IMR-90 (cell line): ENCODE measurements around the gene URB1. TPM values are rescaled to one million over a fixed set of nuclear protein-coding genes. Genes with fewer than 3 reads are reported as not detected.

ENCODE experiments used
- ATAC-seq: fragments of 200-7000 bp; cut with Tn5 transposase; 2 replicates; pipeline ENCODE4 v1.9.1; 2020; ENCODE audit warnings: low read depth, mild to moderate bottlenecking, moderate library complexity
- BruUV-seq: library from RNA; stranded (reverse); fragments of 400-500 nt; replicated peaks from 2 replicates; lab custom pipeline; 2021; lab: Mats Ljungman, UMichigan
- CTCF ChIA-PET: fragments of 300-600 bp; formaldehyde crosslinking; extraction: SDS; loops from one replicate; lab custom pipeline; 2021; ENCODE audit warnings: antibody characterized with exemption; lab: Yijun Ruan, JAX
- POLR2A ChIA-PET: fragments of 300-600 bp; sonication (Branson Sonifier 250); formaldehyde crosslinking; loops from one replicate; lab custom pipeline; 2022; ENCODE audit warnings: antibody characterized with exemption; ENCODE audit not compliant: unreplicated experiment; lab: Charles Lee
- DNase-seq: peaks from one replicate; pipeline ENCODE4 v3.0.0; 2013
- H2AFZ ChIP-seq: replicated peaks from 2 replicates; pipeline ENCODE3; 2013; ENCODE audit warnings: low read length, mild to moderate bottlenecking; ENCODE audit not compliant: poor library complexity
- H2AK5ac ChIP-seq: 2 replicates; pipeline ENCODE4 v1.6.1; 2013; ENCODE audit warnings: low read depth, low read length, inconsistent platforms
- H2AK9ac ChIP-seq: replicated peaks from 2 replicates; pipeline ENCODE3; 2013; ENCODE audit warnings: mild to moderate bottlenecking, low read depth, low read length, moderate library complexity; ENCODE audit not compliant: poor library complexity
- H2BK120ac ChIP-seq: 2 replicates; pipeline ENCODE4 v1.6.1; 2013; ENCODE audit warnings: low read depth, low read length, inconsistent platforms
- H2BK15ac ChIP-seq: 3 replicates; pipeline ENCODE4 v1.6.1; 2013; ENCODE audit warnings: low read depth, low read length, inconsistent platforms
- H2BK20ac ChIP-seq: 2 replicates; pipeline ENCODE4 v1.6.1; 2013; ENCODE audit warnings: low read depth, mild to moderate bottlenecking, inconsistent platforms, low read length, moderate library complexity
- H2BK5ac ChIP-seq: 2 replicates; pipeline ENCODE4 v1.6.1; 2013; ENCODE audit warnings: mild to moderate bottlenecking, low read depth, low read length, inconsistent platforms; ENCODE audit not compliant: poor library complexity, severe bottlenecking
- H3K14ac ChIP-seq: replicated peaks from 2 replicates; pipeline ENCODE4 v1.6.1; 2013; ENCODE audit warnings: low read depth, low read length, inconsistent platforms
- H3K18ac ChIP-seq: 2 replicates; pipeline ENCODE4 v1.6.1; 2013; ENCODE audit warnings: low read depth, low read length, control low read depth
- H3K23ac ChIP-seq: 2 replicates; pipeline ENCODE4 v1.6.1; 2013; ENCODE audit warnings: low read depth, low read length, inconsistent platforms
- H3K27ac ChIP-seq: 2 replicates; pipeline ENCODE4 v1.5.1; 2013; ENCODE audit warnings: mild to moderate bottlenecking, control low read depth, low read length; ENCODE audit not compliant: insufficient read depth
- H3K27me3 ChIP-seq: 2 replicates; pipeline ENCODE4 v1.6.1; 2013; ENCODE audit warnings: low read length; ENCODE audit not compliant: control insufficient read depth, insufficient read depth
- H3K36me3 ChIP-seq: 2 replicates; pipeline ENCODE4 v1.6.1; 2013; ENCODE audit warnings: low read length, mixed read lengths; ENCODE audit not compliant: control insufficient read depth, insufficient read depth
- H3K4ac ChIP-seq: 2 replicates; pipeline ENCODE4 v1.6.1; 2013; ENCODE audit warnings: low read depth, low read length, inconsistent platforms
- H3K4me1 ChIP-seq: 2 replicates; pipeline ENCODE4 v1.6.1; 2013; ENCODE audit warnings: low read length, mixed read lengths; ENCODE audit not compliant: control insufficient read depth, insufficient read depth
- H3K4me2 ChIP-seq: 2 replicates; pipeline ENCODE4 v1.6.1; 2013; ENCODE audit warnings: low read depth, mild to moderate bottlenecking, control low read depth, low read length, moderate library complexity
- H3K4me3 ChIP-seq: 2 replicates; pipeline ENCODE4 v1.5.1; 2013; ENCODE audit warnings: low read depth, mild to moderate bottlenecking, control low read depth, low read length, moderate library complexity; ENCODE audit not compliant: insufficient read depth
- H3K56ac ChIP-seq: 2 replicates; pipeline ENCODE4 v1.6.1; 2013; ENCODE audit warnings: low read length, inconsistent platforms; ENCODE audit not compliant: insufficient read depth; ENCODE audit errors: extremely low read depth
- H3K79me1 ChIP-seq, 2 experiments: 2 replicates each; pipeline ENCODE4 v1.6.1; 2013; ENCODE audit warnings: low read length in 2 of 2, inconsistent platforms in 1 of 2, low read depth in 1 of 2
- H3K9ac ChIP-seq: 2 replicates; pipeline ENCODE4 v1.6.1; 2013; ENCODE audit warnings: low read depth, low read length, control low read depth
- H3K9me1 ChIP-seq: 2 replicates; pipeline ENCODE4 v1.6.1; 2013; ENCODE audit warnings: low read length, inconsistent platforms; ENCODE audit not compliant: insufficient read depth
- H3K9me3 ChIP-seq: 2 replicates; pipeline ENCODE4 v1.6.1; 2013; ENCODE audit warnings: low read length; ENCODE audit not compliant: control insufficient read depth, insufficient read depth
- H4K20me1 ChIP-seq: 2 replicates; pipeline ENCODE4 v1.6.1; 2013; ENCODE audit warnings: low read length, inconsistent platforms; ENCODE audit not compliant: insufficient read depth
- H4K5ac ChIP-seq: 2 replicates; pipeline ENCODE4 v1.6.1; 2013; ENCODE audit warnings: mild to moderate bottlenecking, low read depth, low read length, control low read depth
- H4K8ac ChIP-seq, 2 experiments: 2 replicates each; pipeline ENCODE4 v1.6.1; 2013; ENCODE audit warnings: low read depth in 2 of 2, low read length in 2 of 2, control low read depth in 1 of 2, inconsistent platforms in 1 of 2
- H4K91ac ChIP-seq: 2 replicates; pipeline ENCODE4 v1.6.1; 2013; ENCODE audit warnings: low read depth, low read length, inconsistent platforms; ENCODE audit not compliant: insufficient read depth
- BHLHE40 ChIP-seq: fragments of 150-350 bp; IDR thresholded peaks from 2 replicates; pipeline ENCODE4 v1.6.1; 2016; ENCODE audit warnings: mild to moderate bottlenecking, low read depth, low read length
- CEBPB ChIP-seq: IDR thresholded peaks from 2 replicates; pipeline ENCODE4 v1.6.1; 2012; ENCODE audit warnings: low read depth, low read length, improper control_type of control experiment
- CHD1 ChIP-seq: IDR thresholded peaks from 2 replicates; pipeline ENCODE4 v1.6.1; 2012; ENCODE audit warnings: low read depth, low read length, improper control_type of control experiment
- FOS ChIP-seq: fragments of 150-350 bp; IDR thresholded peaks from 2 replicates; pipeline ENCODE4 v1.6.1; 2016; ENCODE audit warnings: low read depth, low read length
- MAFK ChIP-seq: IDR thresholded peaks from 2 replicates; pipeline ENCODE4 v1.6.1; 2012; ENCODE audit warnings: low read depth, low read length, improper control_type of control experiment
- MAZ ChIP-seq: IDR thresholded peaks from 2 replicates; pipeline ENCODE4 v1.6.1; 2012; ENCODE audit warnings: low read depth, mild to moderate bottlenecking, low read length, improper control_type of control experiment, moderate library complexity, borderline replicate concordance
- NFE2L2 ChIP-seq: fragments of 150-350 bp; IDR thresholded peaks from 2 replicates; pipeline ENCODE4 v1.6.1; 2016; ENCODE audit warnings: low read depth, mild to moderate bottlenecking, low read length
- POLR2A ChIP-seq: IDR thresholded peaks from 2 replicates; pipeline ENCODE4 v1.6.1; 2012; ENCODE audit warnings: mild to moderate bottlenecking, low read depth, low read length
- RAD21 ChIP-seq: IDR thresholded peaks from 2 replicates; pipeline ENCODE4 v1.6.1; 2012; ENCODE audit warnings: low read length, improper control_type of control experiment
- RCOR1 ChIP-seq: IDR thresholded peaks from 2 replicates; pipeline ENCODE4 v1.6.1; 2012; ENCODE audit warnings: mild to moderate bottlenecking, low read length, improper control_type of control experiment; ENCODE audit not compliant: insufficient replicate concordance
- SMC3 ChIP-seq: fragments of 150-350 bp; IDR thresholded peaks from 2 replicates; pipeline ENCODE4 v1.6.1; 2016; ENCODE audit warnings: low read depth, mild to moderate bottlenecking, antibody characterized with exemption, low read length, moderate library complexity
- WGBS, 2 experiments: methylation state at CpG; one replicate each; pipeline versions ENCODE4 v1.1.5 to v1.1.7; 2013; ENCODE audit warnings: missing lambda C conversion rate in 2 of 2; ENCODE audit not compliant: insufficient read length in 1 of 2; ENCODE audit errors: extremely low coverage in 2 of 2; 5-methylcytosine and 5-hydroxymethylcytosine counted together
- dilution Hi-C: fragments of 300-500 bp; cut with HindIII; formaldehyde crosslinking; loops from one replicate; pipeline ENCODE4 v1.14.3; 2018; ENCODE audit warnings: low sequenced_read_pairs; ENCODE audit not compliant: unreplicated experiment
- in situ Hi-C: fragments of 300-500 bp; cut with MboI; formaldehyde crosslinking; loops from 3 replicates; pipeline ENCODE4 v1.14.3; 2019; ENCODE audit warnings: low sequenced_read_pairs, inconsistent platforms, mixed read lengths
- intact Hi-C: fragments of 100-400 bp; cut with micrococcal nuclease; formaldehyde crosslinking; loops from 2 replicates; pipeline ENCODE4 v1.10.0; 2022
- polyA plus RNA-seq, 3 experiments: library from polyadenylated mRNA; depleted of rRNA; stranded (reverse); fragments of >200 nt; gene quantifications; 2 replicates each; pipeline ENCODE4 v1.2.3, GENCODE V29; 2012; ENCODE audit warnings: low replicate concordance in 1 of 3
- total RNA-seq: library from RNA; depleted of rRNA; stranded (reverse); fragments of >200 nt; gene quantifications from 2 replicates; pipeline ENCODE4 v1.2.3, GENCODE V29; 2012
- TF ChIP-seq, protein P1 (sequence below): fragments of 150-350 bp; IDR thresholded peaks from 2 replicates; pipeline ENCODE4 v1.6.1; 2016; ENCODE audit warnings: low read depth, mild to moderate bottlenecking, low read length, moderate library complexity, borderline replicate concordance
- TF ChIP-seq, protein P2 (sequence below): conservative IDR thresholded peaks from 2 replicates; pipeline ENCODE4 v1.5.1; 2012; ENCODE audit warnings: mild to moderate bottlenecking, low read depth, low read length, improper control_type of control experiment
- TF ChIP-seq, protein P3 (sequence below): fragments of 150-350 bp; IDR thresholded peaks from 2 replicates; pipeline ENCODE4 v1.6.1; 2017; ENCODE audit warnings: mild to moderate bottlenecking, antibody characterized with exemption, low read length, low read depth

URB1 gene
- total and polyA plus RNA-seq, 2 of the 4 experiments (the other 2 are of a cell fraction), result 9.2 to 12.7 TPM

DNA sequence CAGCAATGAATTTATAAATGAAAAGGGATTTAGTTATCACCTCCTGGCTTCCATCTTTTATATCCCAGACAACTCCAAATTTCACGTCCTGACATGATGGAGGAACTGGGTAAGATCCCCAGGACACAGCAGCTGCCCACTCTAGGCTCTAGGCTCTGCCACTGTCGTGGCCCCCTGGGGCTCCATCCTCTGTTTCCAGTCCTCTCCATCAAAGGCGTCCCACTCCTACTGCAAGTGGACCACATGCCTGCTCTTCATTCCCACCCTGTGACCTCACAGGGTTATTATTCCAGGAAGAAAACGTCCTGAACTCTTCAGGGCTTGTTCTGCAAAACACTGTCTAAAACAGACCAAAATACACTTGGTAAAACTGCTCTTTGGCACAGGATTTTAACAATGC lies 11.9 kb downstream of the URB1 start:
- H2BK20ac ChIP-seq, result no peak overlapping the region
- no peak overlapping the region for H3K9ac ChIP-seq
- H3K4me1 ChIP-seq, result peaks cover 6% of the 10 kb centered on the region
- no peak overlapping the region for H2AK9ac ChIP-seq
- H3K4me2 ChIP-seq, result no peak overlapping the region
- peaks cover 28 to 70% of the 10 kb centered on the region in 2 experiments for H3K79me1 ChIP-seq
- dilution Hi-C loops, result no loop called here
- no peak for TF ChIP-seq MAZ
- no peak for TF ChIP-seq FOS
- TF ChIP-seq POLR2A, result no peak
- no peak for TF ChIP-seq RAD21
- no peak for TF ChIP-seq CEBPB
- TF ChIP-seq NFE2L2, result no peak
- no peak for TF ChIP-seq MAFK
- TF ChIP-seq, protein P1, sequence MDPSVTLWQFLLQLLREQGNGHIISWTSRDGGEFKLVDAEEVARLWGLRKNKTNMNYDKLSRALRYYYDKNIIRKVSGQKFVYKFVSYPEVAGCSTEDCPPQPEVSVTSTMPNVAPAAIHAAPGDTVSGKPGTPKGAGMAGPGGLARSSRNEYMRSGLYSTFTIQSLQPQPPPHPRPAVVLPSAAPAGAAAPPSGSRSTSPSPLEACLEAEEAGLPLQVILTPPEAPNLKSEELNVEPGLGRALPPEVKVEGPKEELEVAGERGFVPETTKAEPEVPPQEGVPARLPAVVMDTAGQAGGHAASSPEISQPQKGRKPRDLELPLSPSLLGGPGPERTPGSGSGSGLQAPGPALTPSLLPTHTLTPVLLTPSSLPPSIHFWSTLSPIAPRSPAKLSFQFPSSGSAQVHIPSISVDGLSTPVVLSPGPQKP, result no peak
- TF ChIP-seq BHLHE40, result no peak
- TF ChIP-seq, protein P2, sequence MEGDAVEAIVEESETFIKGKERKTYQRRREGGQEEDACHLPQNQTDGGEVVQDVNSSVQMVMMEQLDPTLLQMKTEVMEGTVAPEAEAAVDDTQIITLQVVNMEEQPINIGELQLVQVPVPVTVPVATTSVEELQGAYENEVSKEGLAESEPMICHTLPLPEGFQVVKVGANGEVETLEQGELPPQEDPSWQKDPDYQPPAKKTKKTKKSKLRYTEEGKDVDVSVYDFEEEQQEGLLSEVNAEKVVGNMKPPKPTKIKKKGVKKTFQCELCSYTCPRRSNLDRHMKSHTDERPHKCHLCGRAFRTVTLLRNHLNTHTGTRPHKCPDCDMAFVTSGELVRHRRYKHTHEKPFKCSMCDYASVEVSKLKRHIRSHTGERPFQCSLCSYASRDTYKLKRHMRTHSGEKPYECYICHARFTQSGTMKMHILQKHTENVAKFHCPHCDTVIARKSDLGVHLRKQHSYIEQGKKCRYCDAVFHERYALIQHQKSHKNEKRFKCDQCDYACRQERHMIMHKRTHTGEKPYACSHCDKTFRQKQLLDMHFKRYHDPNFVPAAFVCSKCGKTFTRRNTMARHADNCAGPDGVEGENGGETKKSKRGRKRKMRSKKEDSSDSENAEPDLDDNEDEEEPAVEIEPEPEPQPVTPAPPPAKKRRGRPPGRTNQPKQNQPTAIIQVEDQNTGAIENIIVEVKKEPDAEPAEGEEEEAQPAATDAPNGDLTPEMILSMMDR, result no peak
- no peak for TF ChIP-seq CHD1
- TF ChIP-seq SMC3, result no peak
- TF ChIP-seq RCOR1, result no peak
- TF ChIP-seq, protein P3, sequence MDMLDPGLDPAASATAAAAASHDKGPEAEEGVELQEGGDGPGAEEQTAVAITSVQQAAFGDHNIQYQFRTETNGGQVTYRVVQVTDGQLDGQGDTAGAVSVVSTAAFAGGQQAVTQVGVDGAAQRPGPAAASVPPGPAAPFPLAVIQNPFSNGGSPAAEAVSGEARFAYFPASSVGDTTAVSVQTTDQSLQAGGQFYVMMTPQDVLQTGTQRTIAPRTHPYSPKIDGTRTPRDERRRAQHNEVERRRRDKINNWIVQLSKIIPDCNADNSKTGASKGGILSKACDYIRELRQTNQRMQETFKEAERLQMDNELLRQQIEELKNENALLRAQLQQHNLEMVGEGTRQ, result no peak
- 0 out of 2 replicates have a peak, but pooled peaks cover 2% of the 10 kb centered on the region for H4K20me1 ChIP-seq
- no peaks in the 10 kb centered on the region for H3K27me3 ChIP-seq
- no peak overlapping the region for H3K27ac ChIP-seq
- WGBS, 2 experiments, result no CpG with 5 or more reads among the region's 4 CpGs
- peaks cover 46% of the 10 kb centered on the region for H3K36me3 ChIP-seq
- H4K5ac ChIP-seq, result no peak overlapping the region
- DNase-seq (no peak), ATAC-seq (no peak)
- no peak overlapping the region for H3K14ac ChIP-seq
- H2BK15ac ChIP-seq, result no peak overlapping the region
- CTCF ChIA-PET, result interaction anchor here (0.6 kb wide), 1 partner anchor 9 kb away, joined by 3 read pairs; no protein-coding TSS in a partner anchor
- H3K9me3 ChIP-seq, result no peaks in the 10 kb centered on the region
- no peak overlapping the region for H3K56ac ChIP-seq
- BruUV-seq, result no TSS peak
- POLR2A ChIA-PET, result no interaction called here
- H4K8ac ChIP-seq, result no peak overlapping the region
- no peak overlapping the region for H3K4me3 ChIP-seq
- H2AK5ac ChIP-seq, result no peak overlapping the region
- peaks cover 2% of the 10 kb centered on the region; the same call in 1 of the 2 replicates for H3K9me1 ChIP-seq
- H2AFZ ChIP-seq, result no peak overlapping the region
- no peak overlapping the region for H3K4ac ChIP-seq
- no peak overlapping the region for H3K18ac ChIP-seq
- intact Hi-C loops, result no loop called here
- no peak overlapping the region for H2BK120ac ChIP-seq
- H3K23ac ChIP-seq, result no peak overlapping the region
- no peak overlapping the region for H4K91ac ChIP-seq
- in situ Hi-C loops, result loop anchor here (25.0 kb wide), 1 partner anchor 356 kb away; the partner anchor contains the start of gene SYNJ1
- no peak overlapping the region for H2BK5ac ChIP-seq
